ENCODE measurements around the gene USP40.

GRCh38 chr2:233464531-233465240 is 101.9 kb downstream of the USP40 start:
- TF ChIP-seq CTCF (IDR thresholded peaks at IDR 0.05) (no peak), POLR2A (IDR thresholded peaks at IDR 0.05) (no peak)

Measured in testis (tissue), 2 donors.